Measurements from ENCODE around the gene STK17A. TPM values are rescaled to one million over a fixed set of nuclear protein-coding genes. Genes with fewer than 3 reads are reported as not detected.
A peak's percentile ranks its signal among the peaks of the same experiment; 100 is the strongest.

The STK17A gene
- total RNA-seq, 5 donors from 2014 or later (not counting 1 experiment from before 2014, with no cell fraction given), result 101 to 120 (median 117) TPM

DNA sequence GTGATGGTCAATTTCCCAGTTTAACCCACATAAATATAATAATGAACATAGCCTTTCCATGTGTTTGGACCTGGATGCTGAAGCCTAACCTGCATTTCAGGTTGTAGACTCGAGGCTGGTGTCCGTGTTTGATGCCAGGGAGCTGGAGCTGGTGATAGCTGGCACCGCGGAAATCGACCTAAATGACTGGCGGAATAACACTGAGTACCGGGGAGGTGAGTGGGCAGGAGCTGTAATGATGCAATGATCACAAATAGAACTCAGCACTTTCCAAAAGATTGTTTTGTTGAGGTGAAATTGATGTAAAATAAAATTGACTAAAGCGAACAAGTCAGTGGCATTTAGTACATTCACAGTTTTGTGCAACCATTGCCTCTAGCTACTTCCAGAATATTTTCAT lies 30.8 kb upstream of the STK17A start:
- Mint-ChIP-seq H3K27ac (no peak overlapping the region), H3K27me3 (peaks cover 2 to 4% of the 10 kb centered on the region in 2 donors), H3K9me3 (peaks cover 0 to under 1% (median 0%) of the 10 kb centered on the region in 3 donors), H3K4me1 (peaks cover 36 to 43% (median 36%) of the 10 kb centered on the region in 3 donors), H3K36me3 (peaks cover under 1% of the 10 kb centered on the region), H3K4me3 (no peak overlapping the region)
- no peaks in the 10 kb centered on the region for H3K36me3 ChIP-seq (ENCODE audit: control insufficient read depth in 2 of 2, extremely low read depth in 1 of 2, insufficient read depth in 1 of 2, low read length in 1 of 2)
- peaks cover 0 to 15% of the 10 kb centered on the region in 2 experiments for H3K27me3 ChIP-seq (replicated peaks in 1 of 2; ENCODE audit: control insufficient read depth in 2 of 2, extremely low read depth in 1 of 2, insufficient read depth in 2 of 2, low read length in 1 of 2)
- ChIA-PET CTCF (interaction anchor here in 1 of 2 donors (0.6 kb wide), 1 partner anchor 1594 kb away, joined by 3 read pairs; no protein-coding TSS in a partner anchor), POLR2A (interaction anchor here in 1 of 2 donors (1.7 kb wide), 1 partner anchor 30 kb away, joined by 5 read pairs; no protein-coding TSS in a partner anchor)
- H3K4me1 ChIP-seq (ENCODE audit: control insufficient read depth in 1 of 2, extremely low read depth in 1 of 2, insufficient read depth in 2 of 2, low read length in 2 of 2), result peaks cover 14 to 26% of the 10 kb centered on the region in 2 experiments
- ATAC-seq (replicated peaks in 1 of 4) (no peak), DNase-seq (no peak)
- no peaks in the 10 kb centered on the region for H3K9me3 ChIP-seq
- 83% methylated on average over 5 of the region's 8 CpGs for WGBS (ENCODE audit: insufficient coverage)
- no peak overlapping the region for H3K27ac ChIP-seq (ENCODE audit: low read length)
- H3K4me3 ChIP-seq (ENCODE audit: control insufficient read depth in 1 of 2, extremely low read depth in 1 of 2, low read length in 1 of 2), result no peak overlapping the region

DNA sequence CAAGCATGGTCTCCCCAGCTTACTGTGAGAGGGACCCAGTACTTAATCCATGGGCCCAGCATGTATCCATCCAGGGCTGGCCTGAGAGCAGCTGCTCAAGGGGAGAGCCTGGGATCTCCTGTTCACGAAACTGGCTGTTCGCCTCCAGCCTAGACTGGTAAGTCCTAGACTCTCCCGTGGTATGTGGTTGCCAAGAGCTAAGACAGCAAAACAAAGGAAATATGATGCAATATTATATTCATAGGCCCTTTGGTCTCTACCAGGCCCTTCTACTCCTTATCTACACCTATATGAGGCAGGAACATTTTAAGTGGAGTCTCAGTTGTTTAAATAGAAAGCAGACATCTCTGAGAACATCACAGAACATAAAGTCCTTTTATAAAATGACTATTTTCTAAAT lies 28.9 kb upstream of the STK17A start:
- Histone ChIP-seq H3K9me3 (no peaks in the 10 kb centered on the region), H3K4me3 (ENCODE audit: control insufficient read depth in 1 of 2, extremely low read depth in 1 of 2, low read length in 1 of 2) (no peak overlapping the region), H3K4me1 (ENCODE audit: control insufficient read depth in 1 of 2, extremely low read depth in 1 of 2, insufficient read depth in 2 of 2, low read length in 2 of 2) (peaks cover 14 to 27% of the 10 kb centered on the region in 2 experiments), H3K27ac (ENCODE audit: low read length) (no peak overlapping the region), H3K36me3 (ENCODE audit: control insufficient read depth in 2 of 2, extremely low read depth in 1 of 2, insufficient read depth in 1 of 2, low read length in 1 of 2) (no peaks in the 10 kb centered on the region), H3K27me3 (replicated peaks in 1 of 2; ENCODE audit: control insufficient read depth in 2 of 2, extremely low read depth in 1 of 2, insufficient read depth in 2 of 2, low read length in 1 of 2) (peaks cover 0 to 16% of the 10 kb centered on the region in 2 experiments)
- Mint-ChIP-seq H3K4me3 (peak overlapping the region in 2 of 3 donors; percentile 31 to 60), H3K36me3 (no peaks in the 10 kb centered on the region), H3K4me1 (peaks cover 36 to 45% (median 36%) of the 10 kb centered on the region in 3 donors), H3K27me3 (peaks cover 2 to 4% of the 10 kb centered on the region in 2 donors), H3K27ac (peak overlapping the region; percentile 69 to 70), H3K9me3 (no peaks in the 10 kb centered on the region)
- ChIA-PET POLR2A (no interaction called here), CTCF (interaction anchor here (0.7 to 2.4 kb wide), 2 partner anchors 28 kb away, joined by 3 to 6 read pairs; partner anchors contain the start of gene STK17A (in 2 of the 2))
- DNase-seq (peak in 4 of 35 experiments; percentile 9 to 34 (median 12)), ATAC-seq (replicated peaks in 1 of 4) (peak; percentile 34 to 91 (median 57))
- no CpG with 5 or more reads among the region's 3 CpGs for WGBS (ENCODE audit: insufficient coverage)

DNA sequence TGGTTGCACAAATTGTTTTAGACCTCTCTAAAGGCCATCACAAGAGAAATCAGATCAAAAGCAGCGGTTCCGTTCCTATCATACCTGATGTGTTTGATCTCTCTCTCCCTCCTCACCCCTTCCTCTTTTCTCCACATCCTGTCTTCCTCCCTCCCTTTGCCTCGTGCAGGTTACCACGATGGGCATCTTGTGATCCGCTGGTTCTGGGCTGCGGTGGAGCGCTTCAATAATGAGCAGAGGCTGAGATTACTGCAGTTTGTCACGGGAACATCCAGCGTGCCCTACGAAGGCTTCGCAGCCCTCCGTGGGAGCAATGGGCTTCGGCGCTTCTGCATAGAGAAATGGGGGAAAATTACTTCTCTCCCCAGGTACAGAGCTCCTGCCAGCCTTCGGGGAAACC lies 28.5 kb upstream of the STK17A start:
- ChIA-PET CTCF (interaction anchor here in 1 of 2 donors (2.4 kb wide), 1 partner anchor 28 kb away, joined by 6 read pairs; the partner anchor contains the start of gene STK17A), POLR2A (no interaction called here)
- ATAC-seq (replicated peaks in 1 of 4), result peak; percentile 39 to 79 (median 73)
- H3K9me3 ChIP-seq, result no peaks in the 10 kb centered on the region
- WGBS (ENCODE audit: insufficient coverage), result 23% methylated on average over 8 of the region's 15 CpGs
- Mint-ChIP-seq H3K9me3 (no peaks in the 10 kb centered on the region), H3K4me3 (peak overlapping the region in 2 of 3 donors; percentile 31 to 60), H3K27ac (peak overlapping the region; percentile 69 to 70), H3K36me3 (no peaks in the 10 kb centered on the region), H3K4me1 (peaks cover 36 to 45% (median 36%) of the 10 kb centered on the region in 3 donors), H3K27me3 (peaks cover 2 to 4% of the 10 kb centered on the region in 2 donors)
- H3K27ac ChIP-seq (ENCODE audit: low read length), result no peak overlapping the region
- peaks cover 0 to 16% of the 10 kb centered on the region in 2 experiments for H3K27me3 ChIP-seq (replicated peaks in 1 of 2; ENCODE audit: control insufficient read depth in 2 of 2, extremely low read depth in 1 of 2, insufficient read depth in 2 of 2, low read length in 1 of 2)
- H3K4me3 ChIP-seq (ENCODE audit: control insufficient read depth in 1 of 2, extremely low read depth in 1 of 2, low read length in 1 of 2), result peak overlapping the region in 1 of 2 donors; percentile 4
- DNase-seq, result peak in 15 of 35 experiments; percentile 3 to 41 (median 9)
- H3K4me1 ChIP-seq (ENCODE audit: control insufficient read depth in 1 of 2, extremely low read depth in 1 of 2, insufficient read depth in 2 of 2, low read length in 2 of 2), result peaks cover 14 to 27% of the 10 kb centered on the region in 2 experiments
- H3K36me3 ChIP-seq (ENCODE audit: control insufficient read depth in 2 of 2, extremely low read depth in 1 of 2, insufficient read depth in 1 of 2, low read length in 1 of 2), result no peaks in the 10 kb centered on the region

DNA sequence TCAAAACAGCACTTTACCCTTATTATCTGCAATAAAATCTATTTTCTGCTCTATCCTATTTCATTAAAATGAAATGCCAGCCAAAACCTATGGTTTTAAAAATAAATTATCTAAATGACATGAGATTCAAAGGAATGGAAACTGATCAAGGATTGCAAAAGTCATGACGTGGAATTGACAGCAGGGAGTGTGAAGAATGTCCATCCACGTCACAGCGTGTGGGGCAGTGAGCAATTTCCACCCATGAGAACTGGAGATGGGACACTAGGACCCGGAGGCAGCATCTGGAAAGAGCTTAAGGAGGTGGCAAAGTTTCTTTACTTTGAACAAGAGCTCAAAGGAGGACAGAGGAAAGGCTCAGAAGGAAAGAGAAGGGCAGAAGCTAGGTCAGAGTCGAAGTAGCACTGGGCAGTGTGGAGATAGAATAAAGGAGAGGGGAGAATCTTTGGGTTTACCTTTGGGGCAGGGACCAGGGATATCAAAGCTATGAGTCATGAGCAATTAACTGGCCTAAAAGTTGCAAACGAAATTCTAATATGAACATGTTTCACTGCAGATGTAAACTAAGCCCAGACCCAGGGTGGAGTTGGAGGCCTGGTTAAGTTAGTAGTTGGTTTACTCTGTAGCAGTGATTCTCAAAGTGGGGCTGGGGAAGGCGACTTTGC lies 24.9 kb upstream of the STK17A start:
- peaks cover 14 to 23% of the 10 kb centered on the region in 2 experiments for H3K4me1 ChIP-seq (ENCODE audit: control insufficient read depth in 1 of 2, extremely low read depth in 1 of 2, insufficient read depth in 2 of 2, low read length in 2 of 2)
- Mint-ChIP-seq H3K4me3 (no peak overlapping the region), H3K27ac (no peak overlapping the region), H3K36me3 (no peaks in the 10 kb centered on the region), H3K27me3 (peaks cover 9 to 20% of the 10 kb centered on the region in 2 donors), H3K9me3 (no peaks in the 10 kb centered on the region), H3K4me1 (peaks cover 29 to 37% (median 31%) of the 10 kb centered on the region in 3 donors)
- WGBS (ENCODE audit: insufficient coverage), result 93% methylated on average over 6 of the region's 7 CpGs
- ChIA-PET CTCF (no interaction called here), POLR2A (no interaction called here)
- no peaks in the 10 kb centered on the region for H3K36me3 ChIP-seq (ENCODE audit: control insufficient read depth in 2 of 2, extremely low read depth in 1 of 2, insufficient read depth in 1 of 2, low read length in 1 of 2)
- DNase-seq, result no peak
- ATAC-seq (replicated peaks in 1 of 4), result no peak
- no peak overlapping the region for H3K4me3 ChIP-seq (ENCODE audit: control insufficient read depth in 1 of 2, extremely low read depth in 1 of 2, low read length in 1 of 2)
- peaks cover 4 to 10% of the 10 kb centered on the region in 2 experiments for H3K27me3 ChIP-seq (replicated peaks in 1 of 2; ENCODE audit: control insufficient read depth in 2 of 2, extremely low read depth in 1 of 2, insufficient read depth in 2 of 2, low read length in 1 of 2)
- H3K27ac ChIP-seq (ENCODE audit: low read length), result no peak overlapping the region
- no peaks in the 10 kb centered on the region for H3K9me3 ChIP-seq

DNA sequence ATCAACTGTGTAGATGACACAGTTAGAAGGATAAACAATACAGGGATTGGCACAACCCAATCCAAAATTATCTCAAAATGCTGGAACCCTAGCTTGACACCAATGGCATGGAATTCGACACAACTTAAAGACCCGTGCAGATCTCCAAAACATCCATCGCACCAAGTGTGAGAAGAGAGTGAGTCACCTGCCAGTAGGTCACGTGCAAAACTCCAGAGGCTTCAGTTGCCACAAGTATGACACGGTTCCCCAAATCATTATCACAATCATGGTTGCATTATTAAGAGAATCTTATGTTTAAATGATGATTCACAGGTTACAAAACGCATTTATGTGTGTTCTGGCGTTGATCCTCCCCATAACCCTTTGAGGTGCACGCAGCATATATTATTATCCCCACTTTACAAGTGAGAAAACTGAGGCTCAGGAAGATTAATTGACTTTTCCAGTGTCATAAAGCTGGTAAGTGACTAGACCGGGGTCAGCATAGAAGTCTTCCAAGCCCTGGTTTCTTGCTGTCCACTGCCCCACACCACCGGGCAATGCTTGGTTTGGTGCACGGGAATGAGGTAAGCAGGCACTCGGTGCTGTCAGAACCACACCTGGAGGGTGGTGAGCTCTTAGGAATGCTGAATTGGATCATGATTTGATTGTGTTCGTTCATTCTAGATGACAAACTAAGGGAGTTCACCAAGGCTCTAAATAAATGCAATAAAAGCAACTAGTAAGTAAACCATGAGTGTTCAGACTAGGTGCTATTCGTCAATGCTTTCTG lies 23.6 kb upstream of the STK17A start:
- H3K4me1 ChIP-seq (ENCODE audit: control insufficient read depth in 1 of 2, extremely low read depth in 1 of 2, insufficient read depth in 2 of 2, low read length in 2 of 2), result peaks cover 5 to 10% of the 10 kb centered on the region in 2 experiments
- Mint-ChIP-seq H3K4me1 (peaks cover 17 to 23% (median 17%) of the 10 kb centered on the region in 3 donors), H3K36me3 (no peaks in the 10 kb centered on the region), H3K9me3 (no peaks in the 10 kb centered on the region), H3K27me3 (peaks cover 15 to 28% of the 10 kb centered on the region in 2 donors), H3K27ac (no peak overlapping the region), H3K4me3 (no peak overlapping the region)
- H3K9me3 ChIP-seq, result no peaks in the 10 kb centered on the region
- whole genome bisulfite sequencing (ENCODE audit: insufficient coverage), result 97% methylated on average over 5 of the region's 14 CpGs
- no peak overlapping the region for H3K4me3 ChIP-seq (ENCODE audit: control insufficient read depth in 1 of 2, extremely low read depth in 1 of 2, low read length in 1 of 2)
- POLR2A ChIA-PET, result no interaction called here
- no peak for DNase-seq
- H3K36me3 ChIP-seq (ENCODE audit: control insufficient read depth in 2 of 2, extremely low read depth in 1 of 2, insufficient read depth in 1 of 2, low read length in 1 of 2), result no peaks in the 10 kb centered on the region
- no peak for ATAC-seq (replicated peaks in 1 of 4)
- H3K27ac ChIP-seq (ENCODE audit: low read length), result no peak overlapping the region
- H3K27me3 ChIP-seq (replicated peaks in 1 of 2; ENCODE audit: control insufficient read depth in 2 of 2, extremely low read depth in 1 of 2, insufficient read depth in 2 of 2, low read length in 1 of 2), result peaks cover 4 to 10% of the 10 kb centered on the region in 2 experiments
- CTCF ChIA-PET, result interaction anchor here in 1 of 2 donors (0.5 kb wide), 1 partner anchor 1398 kb away, joined by 6 read pairs; no protein-coding TSS in a partner anchor

DNA sequence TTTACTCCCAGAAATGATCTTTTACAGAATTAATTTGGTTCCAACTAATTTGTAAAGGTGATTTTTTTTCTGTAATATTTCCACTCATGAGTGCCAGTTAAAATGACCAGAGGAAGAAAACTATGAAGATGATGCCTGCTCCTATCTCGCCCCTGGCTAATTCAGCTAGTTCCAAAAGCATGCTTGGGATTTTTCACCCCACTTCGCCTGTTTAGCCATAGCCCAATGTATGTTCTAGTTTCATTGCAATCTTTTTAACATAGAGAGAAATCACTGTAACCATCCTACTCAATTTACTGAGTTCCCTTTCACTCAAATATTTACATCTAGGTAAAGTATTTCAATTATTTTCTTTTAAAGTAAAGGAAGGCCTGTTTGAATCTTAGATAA lies 23.0 kb upstream of the STK17A start:
- peaks cover 4 to 10% of the 10 kb centered on the region in 2 experiments for H3K27me3 ChIP-seq (replicated peaks in 1 of 2; ENCODE audit: control insufficient read depth in 2 of 2, extremely low read depth in 1 of 2, insufficient read depth in 2 of 2, low read length in 1 of 2)
- no peaks in the 10 kb centered on the region for H3K9me3 ChIP-seq
- H3K36me3 ChIP-seq (ENCODE audit: control insufficient read depth in 2 of 2, extremely low read depth in 1 of 2, insufficient read depth in 1 of 2, low read length in 1 of 2), result no peaks in the 10 kb centered on the region
- ATAC-seq (replicated peaks in 1 of 4) (no peak), DNase-seq (no peak)
- no peak overlapping the region for H3K27ac ChIP-seq (ENCODE audit: low read length)
- Mint-ChIP-seq H3K9me3 (no peaks in the 10 kb centered on the region), H3K4me3 (no peak overlapping the region), H3K36me3 (no peaks in the 10 kb centered on the region), H3K4me1 (peaks cover 11 to 17% (median 11%) of the 10 kb centered on the region in 3 donors), H3K27ac (no peak overlapping the region), H3K27me3 (peaks cover 16 to 30% of the 10 kb centered on the region in 2 donors)
- ChIA-PET CTCF (no interaction called here), POLR2A (no interaction called here)
- H3K4me3 ChIP-seq (ENCODE audit: control insufficient read depth in 1 of 2, extremely low read depth in 1 of 2, low read length in 1 of 2), result no peak overlapping the region
- H3K4me1 ChIP-seq (ENCODE audit: control insufficient read depth in 1 of 2, extremely low read depth in 1 of 2, insufficient read depth in 2 of 2, low read length in 2 of 2), result peaks cover 4 to 6% of the 10 kb centered on the region in 2 experiments
- 83% methylated on average over 1 of the region's 2 CpGs for WGBS (ENCODE audit: insufficient coverage)

Measured in T-cell (primary cell).